ENCODE results near the gene CMYA5. TPM values are rescaled to one million over a fixed set of nuclear protein-coding genes. Genes with fewer than 3 reads are reported as not detected.

CMYA5 gene
- total and polyA plus RNA-seq, 9 of the 15 experiments (the other 6 are each of a cell fraction or from before 2014, with no cell fraction given), result 0.18 to 1.1 (median 0.32) TPM

DNA sequence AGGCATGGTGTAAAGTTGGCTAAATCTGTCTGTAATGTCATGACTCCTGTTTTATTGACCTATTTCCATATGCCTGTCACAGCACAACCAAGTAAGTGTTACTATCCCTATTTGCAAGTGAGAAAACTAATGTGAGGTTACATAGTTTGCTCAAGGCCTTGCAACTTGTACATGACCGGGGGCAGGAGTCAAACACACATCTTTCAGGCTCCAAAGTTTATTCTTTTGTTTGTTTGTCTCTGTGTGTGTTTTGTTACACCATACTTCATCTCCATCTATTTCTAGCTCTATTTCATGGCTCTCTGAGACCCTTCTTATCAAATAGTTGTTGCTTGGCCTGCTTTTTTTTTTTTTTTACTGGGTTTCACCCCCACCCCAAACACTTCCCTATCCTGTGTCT is 70.2 kb downstream of the CMYA5 start:
- Histone ChIP-seq H2AFZ (ENCODE audit: low read depth, low read length) (no peak overlapping the region), H3K4me3 (no peak overlapping the region), H3K4me1 (replicated peaks in 1 of 2; ENCODE audit: control insufficient read depth in 2 of 2, insufficient read depth in 2 of 2, low read length in 2 of 2) (no peaks in the 10 kb centered on the region), H3K4me2 (ENCODE audit: insufficient read depth, low read length) (no peak overlapping the region), H3K79me2 (ENCODE audit: control insufficient read depth, insufficient read depth, low read length) (no peaks in the 10 kb centered on the region), H3K9me3 (replicated peaks; ENCODE audit: control insufficient read depth, insufficient read depth, low read depth, low read length) (no peaks in the 10 kb centered on the region), H3K9me1 (ENCODE audit: control insufficient read depth, insufficient read depth, low read length) (no peaks in the 10 kb centered on the region), H3K36me3 (ENCODE audit: control insufficient read depth, insufficient read depth, low read length) (no peaks in the 10 kb centered on the region), H3K27ac (ENCODE audit: extremely low read depth, low read depth, low read length) (no peak overlapping the region), H4K20me1 (replicated peaks; ENCODE audit: control insufficient read depth, insufficient read depth, low read length) (no peaks in the 10 kb centered on the region), H3K9ac (ENCODE audit: insufficient read depth in 1 of 2, low read depth in 2 of 2, low read length in 2 of 2) (no peak overlapping the region), H3K27me3 (ENCODE audit: control insufficient read depth in 2 of 2, insufficient read depth in 2 of 2, low read length in 2 of 2) (peaks cover 2 to 4% of the 10 kb centered on the region in 2 experiments; a peak in 3 of 5 replicates)
- ATAC-seq (no peak), FAIRE-seq (no peak), DNase-seq (ENCODE audit: extremely low read depth in 1 of 4, low spot score in 3 of 4) (no peak)
- POLR2A ChIA-PET, result no interaction called here
- CTCF ChIA-PET (ENCODE audit: low intra/inter-chr PET ratio), result no interaction called here
- TF ChIP-seq DEAF1 (CRISPR knock-in tag; IDR thresholded peaks at IDR 0.05) (no peak), ZNF282 (CRISPR knock-in tag; IDR thresholded peaks at IDR 0.05) (no peak), MECOM (CRISPR knock-in tag; IDR thresholded peaks at IDR 0.05) (no peak), SRF (CRISPR knock-in tag; IDR thresholded peaks at IDR 0.05) (no peak), ZNF165 (CRISPR knock-in tag; IDR thresholded peaks at IDR 0.05; ENCODE audit: borderline replicate concordance) (no peak), SMAD1 (IDR thresholded peaks at IDR 0.05; ENCODE audit: low read depth, low read length, partially characterized antibody) (no peak), ZBTB5 (IDR thresholded peaks at IDR 0.05) (no peak), HDAC6 (IDR thresholded peaks at IDR 0.05; ENCODE audit: low read depth, low read length) (no peak), ZBTB7A (IDR thresholded peaks at IDR 0.05; ENCODE audit: borderline replicate concordance, control insufficient read depth, low read depth, low read length) (no peak), CTCFL (IDR thresholded peaks at IDR 0.05; ENCODE audit: borderline replicate concordance, insufficient read depth, low read depth, low read length, poor library complexity, severe bottlenecking) (no peak)
- TF ChIP-seq, protein P1, sequence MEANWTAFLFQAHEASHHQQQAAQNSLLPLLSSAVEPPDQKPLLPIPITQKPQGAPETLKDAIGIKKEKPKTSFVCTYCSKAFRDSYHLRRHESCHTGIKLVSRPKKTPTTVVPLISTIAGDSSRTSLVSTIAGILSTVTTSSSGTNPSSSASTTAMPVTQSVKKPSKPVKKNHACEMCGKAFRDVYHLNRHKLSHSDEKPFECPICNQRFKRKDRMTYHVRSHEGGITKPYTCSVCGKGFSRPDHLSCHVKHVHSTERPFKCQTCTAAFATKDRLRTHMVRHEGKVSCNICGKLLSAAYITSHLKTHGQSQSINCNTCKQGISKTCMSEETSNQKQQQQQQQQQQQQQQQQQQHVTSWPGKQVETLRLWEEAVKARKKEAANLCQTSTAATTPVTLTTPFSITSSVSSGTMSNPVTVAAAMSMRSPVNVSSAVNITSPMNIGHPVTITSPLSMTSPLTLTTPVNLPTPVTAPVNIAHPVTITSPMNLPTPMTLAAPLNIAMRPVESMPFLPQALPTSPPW (CRISPR knock-in tag; IDR thresholded peaks at IDR 0.05), result no peak
- BruUV-seq (replicated peaks), result no TSS peak
- in situ Hi-C loops (cut with MboI), result no loop called here
- 0% methylated on average over 1 of the region's 1 CpG for WGBS (ENCODE audit: insufficient coverage, low coverage, missing lambda C conversion rate)
- intact Hi-C loops (cut with micrococcal nuclease), result no loop called here

Measured in K562 (cell line).